ENCODE measurements around the gene ABLIM2. TPM values are rescaled to one million over a fixed set of nuclear protein-coding genes. Genes with fewer than 3 reads are reported as not detected.
"Not testable (repeated sequence)": the region's sequence is repeated elsewhere in the genome, so short reads cannot be mapped to it uniquely, and the experiment has no call there.

Gene ABLIM2
- total RNA-seq, 4 donors from 2014 or later, result 10.6 to 31.7 (median 20.3) TPM

GRCh38 chr4:8143392-8144140 is 15.0 kb downstream of the ABLIM2 start:
- TF ChIP-seq POLR2A (IDR thresholded peaks at IDR 0.05), result no peak
- TF ChIP-seq, protein P1, sequence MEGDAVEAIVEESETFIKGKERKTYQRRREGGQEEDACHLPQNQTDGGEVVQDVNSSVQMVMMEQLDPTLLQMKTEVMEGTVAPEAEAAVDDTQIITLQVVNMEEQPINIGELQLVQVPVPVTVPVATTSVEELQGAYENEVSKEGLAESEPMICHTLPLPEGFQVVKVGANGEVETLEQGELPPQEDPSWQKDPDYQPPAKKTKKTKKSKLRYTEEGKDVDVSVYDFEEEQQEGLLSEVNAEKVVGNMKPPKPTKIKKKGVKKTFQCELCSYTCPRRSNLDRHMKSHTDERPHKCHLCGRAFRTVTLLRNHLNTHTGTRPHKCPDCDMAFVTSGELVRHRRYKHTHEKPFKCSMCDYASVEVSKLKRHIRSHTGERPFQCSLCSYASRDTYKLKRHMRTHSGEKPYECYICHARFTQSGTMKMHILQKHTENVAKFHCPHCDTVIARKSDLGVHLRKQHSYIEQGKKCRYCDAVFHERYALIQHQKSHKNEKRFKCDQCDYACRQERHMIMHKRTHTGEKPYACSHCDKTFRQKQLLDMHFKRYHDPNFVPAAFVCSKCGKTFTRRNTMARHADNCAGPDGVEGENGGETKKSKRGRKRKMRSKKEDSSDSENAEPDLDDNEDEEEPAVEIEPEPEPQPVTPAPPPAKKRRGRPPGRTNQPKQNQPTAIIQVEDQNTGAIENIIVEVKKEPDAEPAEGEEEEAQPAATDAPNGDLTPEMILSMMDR (IDR thresholded peaks at IDR 0.05), result no peak
- 67 to 72% methylated on average over 10 to 11 of the region's 11 CpGs for WGBS, 2 donors
- no peak for DNase-seq (ENCODE audit: low spot score in 2 of 2)
- H3K4me3 ChIP-seq (ENCODE audit: low read depth, poor library complexity, severe bottlenecking), result no peak overlapping the region
- intact Hi-C loops (cut with DNase I; ENCODE audit: low total_unique reads), result no loop called here

GRCh38 chr4:8142556-8142955 is 16.1 kb downstream of the ABLIM2 start:
- no peak overlapping the region for H3K4me3 ChIP-seq (ENCODE audit: low read depth, poor library complexity, severe bottlenecking)
- intact Hi-C loops (cut with DNase I; ENCODE audit: low total_unique reads), result no loop called here
- TF ChIP-seq, protein P1 (IDR thresholded peaks at IDR 0.05), result no peak
- no peak for TF ChIP-seq POLR2A (IDR thresholded peaks at IDR 0.05)
- 66 to 82% methylated on average over 9 of the region's 9 CpGs for WGBS, 2 donors
- DNase-seq (ENCODE audit: low spot score in 2 of 2), result no peak

DNA sequence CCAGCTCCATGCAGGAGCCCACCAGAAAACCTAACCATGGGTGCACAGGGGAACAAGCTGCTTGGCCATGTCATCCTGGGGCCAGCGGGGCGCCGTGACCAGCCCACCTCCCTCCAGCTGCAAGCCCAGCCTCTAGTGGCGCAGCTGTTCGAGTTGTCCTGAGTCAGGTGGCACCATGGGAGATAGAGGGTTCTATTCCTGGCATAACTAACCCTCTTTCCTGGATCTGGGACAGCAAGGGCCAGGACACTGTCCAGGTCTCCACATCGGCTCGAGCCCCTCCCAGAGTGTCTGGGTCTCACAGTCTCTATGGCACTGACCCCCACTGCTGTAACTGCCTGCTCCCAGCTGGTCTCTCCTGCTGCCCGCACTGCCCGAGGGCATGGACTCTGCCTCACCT is 16.7 kb downstream of the ABLIM2 start:
- intact Hi-C loops (cut with DNase I; ENCODE audit: low total_unique reads), result no loop called here
- no peak for DNase-seq (ENCODE audit: low spot score in 2 of 2)
- 89 to 94% methylated on average over 7 to 9 of the region's 9 CpGs for WGBS, 2 donors
- H3K4me3 ChIP-seq (ENCODE audit: low read depth, poor library complexity, severe bottlenecking), result no peak overlapping the region
- TF ChIP-seq, protein P1 (IDR thresholded peaks at IDR 0.05), result no peak
- no peak for TF ChIP-seq POLR2A (IDR thresholded peaks at IDR 0.05)

DNA sequence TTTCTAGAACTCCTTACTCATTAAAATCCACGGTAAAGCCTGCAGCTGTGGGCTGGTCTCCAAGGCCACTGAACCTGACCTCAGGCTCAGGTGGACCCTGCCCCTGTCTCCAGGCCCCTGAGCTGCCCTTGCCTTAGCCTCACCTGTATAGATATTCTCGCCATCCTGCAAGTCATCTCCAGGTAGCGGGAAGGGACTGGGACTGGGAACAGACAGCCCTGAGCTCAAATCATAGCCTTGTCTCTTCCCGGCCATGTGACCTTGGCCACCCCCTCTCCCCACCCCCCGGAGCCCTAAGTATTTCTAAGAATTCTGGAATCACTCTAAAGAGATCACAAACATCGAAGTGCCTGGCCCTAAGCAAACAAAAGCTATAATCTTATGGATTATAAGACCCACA is 17.7 kb downstream of the ABLIM2 start:
- intact Hi-C loops (cut with DNase I; ENCODE audit: low total_unique reads), result no loop called here
- no peak for TF ChIP-seq POLR2A (IDR thresholded peaks at IDR 0.05)
- TF ChIP-seq, protein P1 (IDR thresholded peaks at IDR 0.05), result no peak

GRCh38 chr4:8139726-8140125 is 18.9 kb downstream of the ABLIM2 start:
- intact Hi-C loops (cut with DNase I; ENCODE audit: low total_unique reads); DNase-seq (ENCODE audit: low spot score in 2 of 2); H3K4me3 ChIP-seq (ENCODE audit: low read depth, poor library complexity, severe bottlenecking): not testable (repeated sequence)
- 94 to 95% methylated on average over 5 of the region's 5 CpGs for WGBS, 2 donors

More for the DNA sequence above, 17.7 kb downstream of the ABLIM2 start:
- no peak overlapping the region for H3K4me3 ChIP-seq (ENCODE audit: low read depth, poor library complexity, severe bottlenecking)
- no peak for DNase-seq (ENCODE audit: low spot score in 2 of 2)
- 64 to 78% methylated on average over 6 of the region's 6 CpGs for WGBS, 2 donors

GRCh38 chr4:8136972-8137710 is 21.5 kb downstream of the ABLIM2 start:
- intact Hi-C loops (cut with DNase I; ENCODE audit: low total_unique reads), result no loop called here
- 86 to 90% methylated on average over 16 to 19 of the region's 19 CpGs for WGBS, 2 donors
- DNase-seq (ENCODE audit: low spot score in 2 of 2), result no peak
- TF ChIP-seq, protein P1 (IDR thresholded peaks at IDR 0.05), result no peak
- TF ChIP-seq POLR2A (IDR thresholded peaks at IDR 0.05), result no peak
- H3K4me3 ChIP-seq (ENCODE audit: low read depth, poor library complexity, severe bottlenecking), result no peak overlapping the region

Measured in lower leg skin (tissue), 4 donors.